GM23338 (cell line): ENCODE data around the gene CALML5. TPM values are rescaled to one million over a fixed set of nuclear protein-coding genes. Genes with fewer than 3 reads are reported as not detected.

ENCODE experiments used
- ATAC-seq: fragments of 200-7000 bp; cut with Tn5 transposase; 3 replicates; pipeline ENCODE4 v1.9.1; 2020
- DNase-seq: peaks from one replicate; pipeline ENCODE4 v3.0.0-alpha.2; 2015; ENCODE audit warnings: low spot score
- H2AFZ ChIP-seq: fragments of 200-600 bp; sonication (generic); 2 replicates; pipeline ENCODE4 v1.8.0; 2016; ENCODE audit warnings: antibody characterized with exemption, mild to moderate bottlenecking, moderate library complexity
- H3F3A ChIP-seq: fragments of 200-600 bp; sonication (generic); replicated peaks from 2 replicates; pipeline ENCODE4 v1.8.0; 2017; ENCODE audit warnings: antibody characterized with exemption, mixed run types, low read depth
- H3K27ac ChIP-seq: fragments of 200-600 bp; sonication (generic); 2 replicates; pipeline ENCODE4 v1.6.1; 2016; ENCODE audit warnings: low read depth
- H3K27me3 ChIP-seq: fragments of 200-600 bp; sonication (generic); 2 replicates; pipeline ENCODE4 v1.8.0; 2016; ENCODE audit warnings: mild to moderate bottlenecking, mixed run types, moderate library complexity; ENCODE audit not compliant: insufficient read depth
- H3K36me3 ChIP-seq: fragments of 200-600 bp; sonication (generic); 2 replicates; pipeline ENCODE4 v1.8.0; 2016; ENCODE audit warnings: mild to moderate bottlenecking; ENCODE audit not compliant: insufficient read depth
- H3K4me1 ChIP-seq: fragments of 200-600 bp; sonication (generic); 2 replicates; pipeline ENCODE4 v1.8.0; 2016; ENCODE audit warnings: mild to moderate bottlenecking, moderate library complexity; ENCODE audit not compliant: insufficient read depth
- H3K4me2 ChIP-seq: fragments of 200-600 bp; sonication (generic); 2 replicates; pipeline ENCODE4 v1.7.1; 2017; ENCODE audit warnings: mixed run types
- H3K4me3 ChIP-seq: fragments of 200-600 bp; sonication (generic); 2 replicates; pipeline ENCODE4 v1.6.1; 2016; ENCODE audit warnings: mixed run types
- H3K79me2 ChIP-seq: fragments of 200-600 bp; sonication (generic); replicated peaks from 2 replicates; pipeline ENCODE4 v1.8.0; 2017; ENCODE audit warnings: mild to moderate bottlenecking; ENCODE audit not compliant: insufficient read depth
- H3K9me2 ChIP-seq: fragments of 200-600 bp; sonication (generic); 2 replicates; pipeline ENCODE4 v1.8.0; 2017; ENCODE audit not compliant: insufficient read depth
- H4K20me1 ChIP-seq: fragments of 200-600 bp; sonication (generic); replicated peaks from 2 replicates; pipeline ENCODE4 v1.8.0; 2017; ENCODE audit warnings: mild to moderate bottlenecking; ENCODE audit not compliant: insufficient read depth
- H3K27ac Mint-ChIP-seq: 2 replicates; pipeline ENCODE4 v1.8.0; 2020; ENCODE audit warnings: inconsistent platforms, mild to moderate bottlenecking, moderate library complexity, mixed read lengths
- H3K27me3 Mint-ChIP-seq: 3 replicates; pipeline ENCODE4 v1.8.0; 2022; ENCODE audit warnings: low read depth, mild to moderate bottlenecking, moderate library complexity, mixed read lengths, inconsistent platforms; ENCODE audit not compliant: insufficient read depth, poor library complexity
- H3K36me3 Mint-ChIP-seq: 3 replicates; pipeline ENCODE4 v1.8.0; 2021; ENCODE audit warnings: low read depth, mild to moderate bottlenecking, inconsistent platforms, moderate library complexity, mixed read lengths
- H3K4me1 Mint-ChIP-seq: 3 replicates; pipeline ENCODE4 v1.8.0; 2020; ENCODE audit warnings: mild to moderate bottlenecking, inconsistent platforms, mixed read lengths
- H3K4me3 Mint-ChIP-seq: 3 replicates; pipeline ENCODE4 v1.8.0; 2021; ENCODE audit warnings: moderate library complexity, mild to moderate bottlenecking, inconsistent platforms, mixed read lengths
- H3K9me3 Mint-ChIP-seq: 3 replicates; pipeline ENCODE4 v1.8.0; 2020; ENCODE audit warnings: moderate library complexity, mild to moderate bottlenecking, inconsistent platforms, mixed read lengths
- CREB1 ChIP-seq: fragments of 250-450 bp; sonication (Bioruptor Pico); IDR thresholded peaks from 2 replicates; pipeline ENCODE4 v1.5.0; 2020; ENCODE audit warnings: low read depth, mild to moderate bottlenecking, moderate library complexity
- CTCF ChIP-seq, 2 experiments: fragments of 200-600 bp in 1 of 2; sonication (generic) in 1 of 2; conservative IDR thresholded peaks; 2 replicates each; pipeline versions ENCODE4 v1.5.1 to v1.6.1; 2016 to 2017; ENCODE audit warnings: antibody characterized with exemption in 2 of 2, low read depth in 2 of 2, mild to moderate bottlenecking in 2 of 2, moderate library complexity in 1 of 2
- EZH2 ChIP-seq: fragments of 200-600 bp; sonication (generic); IDR thresholded peaks from one replicate; pipeline ENCODE4 v1.8.0; 2017; ENCODE audit warnings: antibody characterized with exemption, mild to moderate bottlenecking, low read depth; ENCODE audit not compliant: unreplicated experiment
- EZH2phosphoT487 ChIP-seq: fragments of 200-600 bp; sonication (generic); IDR thresholded peaks from one replicate; pipeline ENCODE4 v1.8.1; 2018; ENCODE audit warnings: antibody characterized with exemption; ENCODE audit not compliant: unreplicated experiment
- JUNB ChIP-seq: IDR thresholded peaks from one replicate; pipeline ENCODE4 v1.6.1; 2016; ENCODE audit warnings: antibody characterized with exemption; ENCODE audit not compliant: unreplicated experiment
- NANOG ChIP-seq: IDR thresholded peaks from 2 replicates; pipeline ENCODE4 v1.6.1; 2016; ENCODE audit warnings: antibody characterized with exemption, borderline replicate concordance
- POLR2AphosphoS5 ChIP-seq: IDR thresholded peaks from 2 replicates; pipeline ENCODE4 v1.6.1; 2016; ENCODE audit warnings: antibody characterized with exemption, low read depth
- REST ChIP-seq: IDR thresholded peaks from one replicate; pipeline ENCODE4 v1.6.1; 2018; ENCODE audit warnings: antibody characterized with exemption; ENCODE audit not compliant: unreplicated experiment
- STAT1 ChIP-seq: IDR thresholded peaks from one replicate; pipeline ENCODE4 v1.6.1; 2016; ENCODE audit warnings: antibody characterized with exemption; ENCODE audit not compliant: unreplicated experiment
- ZNF114 ChIP-seq: fragments of 250-450 bp; sonication (Bioruptor Pico); IDR thresholded peaks from 2 replicates; pipeline ENCODE4 v1.5.0; 2020; ENCODE audit warnings: mild to moderate bottlenecking, moderate library complexity
- ZNF331 ChIP-seq: fragments of 250-450 bp; sonication (Bioruptor Pico); IDR thresholded peaks from 2 replicates; pipeline ENCODE4 v1.5.0; 2020; ENCODE audit warnings: low read depth, mild to moderate bottlenecking, moderate library complexity
- polyA plus RNA-seq: library from polyadenylated mRNA; unstranded; fragments of >200 nt; fragmentation: Nextera tagmentation; extraction: Ambion mirVana; gene quantifications from 2 replicates; pipeline ENCODE4 v1.2.1, GENCODE V29; 2016
- total RNA-seq: library from RNA; depleted of rRNA; stranded (reverse); fragments of >200 nt; shearing (Covaris generic); gene quantifications from 2 replicates; pipeline ENCODE4 v1.2.3, GENCODE V29; 2014
- TF ChIP-seq, protein P1 (sequence below): IDR thresholded peaks from 2 replicates; pipeline ENCODE4 v1.6.1; 2016; ENCODE audit warnings: antibody characterized with exemption
- TF ChIP-seq, protein P2 (sequence below): fragments of 250-450 bp; sonication (Bioruptor Pico); IDR thresholded peaks from 2 replicates; pipeline ENCODE4 v1.5.0; 2020; ENCODE audit warnings: mild to moderate bottlenecking, moderate library complexity

The CALML5 gene
- total and polyA plus RNA-seq, 2 experiments from 2014 or later = 0.40 TPM; not detected in 1

GRCh38 chr10:5490698-5491464 is 8.5 kb downstream of the CALML5 start:
- H3K27me3 ChIP-seq = no peaks in the 10 kb centered on the region
- H3K27ac Mint-ChIP-seq = no peak overlapping the region

More at GRCh38 chr10:5490698-5491464, 8.5 kb downstream of the CALML5 start:
- Histone ChIP-seq H3K36me3 (no peaks in the 10 kb centered on the region), H3K27ac (no peak overlapping the region), H2AFZ (no peak overlapping the region), H3K4me2 (no peak overlapping the region), H3K9me2 (peaks cover 7% of the 10 kb centered on the region; the same call in 1 of the 2 replicates), H3K79me2 (no peaks in the 10 kb centered on the region), H3K4me3 (no peak overlapping the region), H3F3A (no peaks in the 10 kb centered on the region), H3K4me1 (no peaks in the 10 kb centered on the region), H4K20me1 (no peaks in the 10 kb centered on the region)
- Mint-ChIP-seq H3K27me3 (peaks cover 12% of the 10 kb centered on the region), H3K4me3 (no peak overlapping the region), H3K36me3 (peaks cover 11% of the 10 kb centered on the region), H3K4me1 (peaks cover 20% of the 10 kb centered on the region), H3K9me3 (peaks cover 15% of the 10 kb centered on the region)
- no peak for ATAC-seq
- TF ChIP-seq, protein P1, sequence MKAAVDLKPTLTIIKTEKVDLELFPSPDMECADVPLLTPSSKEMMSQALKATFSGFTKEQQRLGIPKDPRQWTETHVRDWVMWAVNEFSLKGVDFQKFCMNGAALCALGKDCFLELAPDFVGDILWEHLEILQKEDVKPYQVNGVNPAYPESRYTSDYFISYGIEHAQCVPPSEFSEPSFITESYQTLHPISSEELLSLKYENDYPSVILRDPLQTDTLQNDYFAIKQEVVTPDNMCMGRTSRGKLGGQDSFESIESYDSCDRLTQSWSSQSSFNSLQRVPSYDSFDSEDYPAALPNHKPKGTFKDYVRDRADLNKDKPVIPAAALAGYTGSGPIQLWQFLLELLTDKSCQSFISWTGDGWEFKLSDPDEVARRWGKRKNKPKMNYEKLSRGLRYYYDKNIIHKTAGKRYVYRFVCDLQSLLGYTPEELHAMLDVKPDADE = no peak
- TF ChIP-seq EZH2 (no peak), ZNF114 (CRISPR knock-in tag) (no peak), REST (no peak), STAT1 (no peak), JUNB (no peak), CREB1 (CRISPR knock-in tag) (no peak), CTCF (conservative IDR thresholded peaks at IDR 0.05; ENCODE audit: low read depth in 2 of 2) (no peak), ZNF331 (CRISPR knock-in tag) (no peak), EZH2phosphoT487 (no peak), NANOG (no peak), POLR2AphosphoS5 (no peak)
- TF ChIP-seq, protein P2, sequence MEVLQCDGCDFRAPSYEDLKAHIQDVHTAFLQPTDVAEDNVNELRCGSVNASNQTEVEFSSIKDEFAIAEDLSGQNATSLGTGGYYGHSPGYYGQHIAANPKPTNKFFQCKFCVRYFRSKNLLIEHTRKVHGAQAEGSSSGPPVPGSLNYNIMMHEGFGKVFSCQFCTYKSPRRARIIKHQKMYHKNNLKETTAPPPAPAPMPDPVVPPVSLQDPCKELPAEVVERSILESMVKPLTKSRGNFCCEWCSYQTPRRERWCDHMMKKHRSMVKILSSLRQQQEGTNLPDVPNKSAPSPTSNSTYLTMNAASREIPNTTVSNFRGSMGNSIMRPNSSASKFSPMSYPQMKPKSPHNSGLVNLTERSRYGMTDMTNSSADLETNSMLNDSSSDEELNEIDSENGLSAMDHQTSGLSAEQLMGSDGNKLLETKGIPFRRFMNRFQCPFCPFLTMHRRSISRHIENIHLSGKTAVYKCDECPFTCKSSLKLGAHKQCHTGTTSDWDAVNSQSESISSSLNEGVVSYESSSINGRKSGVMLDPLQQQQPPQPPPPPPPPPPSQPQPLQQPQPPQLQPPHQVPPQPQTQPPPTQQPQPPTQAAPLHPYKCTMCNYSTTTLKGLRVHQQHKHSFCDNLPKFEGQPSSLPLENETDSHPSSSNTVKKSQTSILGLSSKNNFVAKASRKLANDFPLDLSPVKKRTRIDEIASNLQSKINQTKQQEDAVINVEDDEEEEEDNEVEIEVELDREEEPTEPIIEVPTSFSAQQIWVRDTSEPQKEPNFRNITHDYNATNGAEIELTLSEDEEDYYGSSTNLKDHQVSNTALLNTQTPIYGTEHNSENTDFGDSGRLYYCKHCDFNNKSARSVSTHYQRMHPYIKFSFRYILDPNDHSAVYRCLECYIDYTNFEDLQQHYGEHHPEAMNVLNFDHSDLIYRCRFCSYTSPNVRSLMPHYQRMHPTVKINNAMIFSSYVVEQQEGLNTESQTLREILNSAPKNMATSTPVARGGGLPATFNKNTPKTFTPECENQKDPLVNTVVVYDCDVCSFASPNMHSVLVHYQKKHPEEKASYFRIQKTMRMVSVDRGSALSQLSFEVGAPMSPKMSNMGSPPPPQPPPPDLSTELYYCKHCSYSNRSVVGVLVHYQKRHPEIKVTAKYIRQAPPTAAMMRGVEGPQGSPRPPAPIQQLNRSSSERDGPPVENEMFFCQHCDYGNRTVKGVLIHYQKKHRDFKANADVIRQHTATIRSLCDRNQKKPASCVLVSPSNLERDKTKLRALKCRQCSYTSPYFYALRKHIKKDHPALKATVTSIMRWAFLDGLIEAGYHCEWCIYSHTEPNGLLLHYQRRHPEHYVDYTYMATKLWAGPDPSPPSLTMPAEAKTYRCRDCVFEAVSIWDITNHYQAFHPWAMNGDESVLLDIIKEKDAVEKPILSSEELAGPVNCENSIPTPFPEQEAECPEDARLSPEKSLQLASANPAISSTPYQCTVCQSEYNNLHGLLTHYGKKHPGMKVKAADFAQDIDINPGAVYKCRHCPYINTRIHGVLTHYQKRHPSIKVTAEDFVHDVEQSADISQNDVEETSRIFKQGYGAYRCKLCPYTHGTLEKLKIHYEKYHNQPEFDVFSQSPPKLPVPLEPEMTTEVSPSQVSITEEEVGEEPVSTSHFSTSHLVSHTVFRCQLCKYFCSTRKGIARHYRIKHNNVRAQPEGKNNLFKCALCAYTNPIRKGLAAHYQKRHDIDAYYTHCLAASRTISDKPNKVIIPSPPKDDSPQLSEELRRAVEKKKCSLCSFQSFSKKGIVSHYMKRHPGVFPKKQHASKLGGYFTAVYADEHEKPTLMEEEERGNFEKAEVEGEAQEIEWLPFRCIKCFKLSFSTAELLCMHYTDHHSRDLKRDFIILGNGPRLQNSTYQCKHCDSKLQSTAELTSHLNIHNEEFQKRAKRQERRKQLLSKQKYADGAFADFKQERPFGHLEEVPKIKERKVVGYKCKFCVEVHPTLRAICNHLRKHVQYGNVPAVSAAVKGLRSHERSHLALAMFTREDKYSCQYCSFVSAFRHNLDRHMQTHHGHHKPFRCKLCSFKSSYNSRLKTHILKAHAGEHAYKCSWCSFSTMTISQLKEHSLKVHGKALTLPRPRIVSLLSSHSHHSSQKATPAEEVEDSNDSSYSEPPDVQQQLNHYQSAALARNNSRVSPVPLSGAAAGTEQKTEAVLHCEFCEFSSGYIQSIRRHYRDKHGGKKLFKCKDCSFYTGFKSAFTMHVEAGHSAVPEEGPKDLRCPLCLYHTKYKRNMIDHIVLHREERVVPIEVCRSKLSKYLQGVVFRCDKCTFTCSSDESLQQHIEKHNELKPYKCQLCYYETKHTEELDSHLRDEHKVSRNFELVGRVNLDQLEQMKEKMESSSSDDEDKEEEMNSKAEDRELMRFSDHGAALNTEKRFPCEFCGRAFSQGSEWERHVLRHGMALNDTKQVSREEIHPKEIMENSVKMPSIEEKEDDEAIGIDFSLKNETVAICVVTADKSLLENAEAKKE (CRISPR knock-in tag) = no peak
- no peak for DNase-seq
